HL-60 (cell line): ENCODE data around the gene ADAMTS13.

Experiments
- GABPA ChIP-seq: IDR thresholded peaks from 2 replicates; pipeline ENCODE4 v1.6.1; 2012; ENCODE audit warnings: low read depth
- POLR2AphosphoS5 ChIP-seq: IDR thresholded peaks from 2 replicates; pipeline ENCODE4 v1.6.1; 2012; ENCODE audit warnings: low read depth
- REST ChIP-seq: IDR thresholded peaks from 2 replicates; pipeline ENCODE4 v1.6.1; 2012; ENCODE audit warnings: low read depth; ENCODE audit not compliant: insufficient replicate concordance
- SPI1 ChIP-seq: IDR thresholded peaks from 2 replicates; pipeline ENCODE4 v1.6.1; 2012; ENCODE audit warnings: low read depth, mild to moderate bottlenecking, borderline replicate concordance
- TF ChIP-seq, protein P1 (sequence below): IDR thresholded peaks from one replicate; pipeline ENCODE4 v1.5.1; 2011; ENCODE audit warnings: low read length, control low read depth, inconsistent platforms; ENCODE audit not compliant: insufficient read depth

- TF ChIP-seq, protein P1, sequence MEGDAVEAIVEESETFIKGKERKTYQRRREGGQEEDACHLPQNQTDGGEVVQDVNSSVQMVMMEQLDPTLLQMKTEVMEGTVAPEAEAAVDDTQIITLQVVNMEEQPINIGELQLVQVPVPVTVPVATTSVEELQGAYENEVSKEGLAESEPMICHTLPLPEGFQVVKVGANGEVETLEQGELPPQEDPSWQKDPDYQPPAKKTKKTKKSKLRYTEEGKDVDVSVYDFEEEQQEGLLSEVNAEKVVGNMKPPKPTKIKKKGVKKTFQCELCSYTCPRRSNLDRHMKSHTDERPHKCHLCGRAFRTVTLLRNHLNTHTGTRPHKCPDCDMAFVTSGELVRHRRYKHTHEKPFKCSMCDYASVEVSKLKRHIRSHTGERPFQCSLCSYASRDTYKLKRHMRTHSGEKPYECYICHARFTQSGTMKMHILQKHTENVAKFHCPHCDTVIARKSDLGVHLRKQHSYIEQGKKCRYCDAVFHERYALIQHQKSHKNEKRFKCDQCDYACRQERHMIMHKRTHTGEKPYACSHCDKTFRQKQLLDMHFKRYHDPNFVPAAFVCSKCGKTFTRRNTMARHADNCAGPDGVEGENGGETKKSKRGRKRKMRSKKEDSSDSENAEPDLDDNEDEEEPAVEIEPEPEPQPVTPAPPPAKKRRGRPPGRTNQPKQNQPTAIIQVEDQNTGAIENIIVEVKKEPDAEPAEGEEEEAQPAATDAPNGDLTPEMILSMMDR, result no peak
- TF ChIP-seq REST (no peak), POLR2AphosphoS5 (no peak), SPI1 (no peak), GABPA (no peak)
These were observed 41.9 kb downstream of the ADAMTS13 start for GRCh38 chr9:133463864-133464615.
